Loucy (cell line): Measurements from ENCODE around the gene RAB29.

ENCODE experiments used
- EZH2phosphoT487 ChIP-seq: fragments of 200-600 bp; IDR thresholded peaks from 2 replicates; pipeline ENCODE4 v1.6.1; 2018; ENCODE audit warnings: antibody characterized with exemption, mild to moderate bottlenecking, moderate library complexity, borderline replicate concordance
- TF ChIP-seq, protein P1 (sequence below): fragments of 200-600 bp; sonication (generic); conservative IDR thresholded peaks from 2 replicates; pipeline ENCODE4 v1.5.1; 2014; ENCODE audit warnings: mild to moderate bottlenecking, antibody characterized with exemption, low read length

DNA sequence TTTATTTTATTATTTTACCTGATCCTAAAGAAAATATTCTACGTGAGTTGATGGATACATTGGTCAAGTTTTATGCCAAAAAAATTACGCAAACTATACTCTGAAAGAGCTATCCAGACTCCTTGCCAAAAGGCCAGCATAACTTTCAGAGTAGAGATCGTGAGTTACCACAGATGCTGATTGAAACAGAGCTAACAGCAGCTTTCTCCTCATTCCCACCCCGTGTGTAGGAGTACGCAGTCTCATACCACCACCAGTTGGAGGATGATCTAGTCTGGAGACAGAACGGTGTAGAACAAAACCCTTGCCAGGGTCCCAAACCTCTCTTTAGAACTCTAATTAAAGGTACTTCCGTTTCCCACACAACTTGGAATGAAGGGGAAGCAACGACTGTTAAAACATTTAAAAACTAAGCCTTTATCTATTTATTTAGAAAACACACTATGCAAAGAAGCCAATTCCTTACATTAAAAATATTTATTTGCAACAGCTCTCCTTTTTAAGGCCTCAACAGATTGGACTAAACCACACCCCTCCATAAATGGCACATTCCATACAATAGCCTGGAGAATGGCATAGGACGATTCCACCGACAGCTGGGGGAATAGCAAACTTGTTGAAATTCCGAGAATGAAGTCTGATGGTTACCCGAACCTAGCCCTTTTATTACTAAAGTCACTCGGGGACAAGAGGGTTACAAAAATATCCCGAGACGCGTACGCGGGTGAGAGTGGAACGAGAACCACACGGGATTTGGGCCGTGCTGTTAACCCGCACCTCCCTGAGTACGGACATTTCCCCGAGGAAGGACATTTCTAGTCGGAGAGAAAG, 26.7 kb downstream of the RAB29 start:
- TF ChIP-seq, protein P1, sequence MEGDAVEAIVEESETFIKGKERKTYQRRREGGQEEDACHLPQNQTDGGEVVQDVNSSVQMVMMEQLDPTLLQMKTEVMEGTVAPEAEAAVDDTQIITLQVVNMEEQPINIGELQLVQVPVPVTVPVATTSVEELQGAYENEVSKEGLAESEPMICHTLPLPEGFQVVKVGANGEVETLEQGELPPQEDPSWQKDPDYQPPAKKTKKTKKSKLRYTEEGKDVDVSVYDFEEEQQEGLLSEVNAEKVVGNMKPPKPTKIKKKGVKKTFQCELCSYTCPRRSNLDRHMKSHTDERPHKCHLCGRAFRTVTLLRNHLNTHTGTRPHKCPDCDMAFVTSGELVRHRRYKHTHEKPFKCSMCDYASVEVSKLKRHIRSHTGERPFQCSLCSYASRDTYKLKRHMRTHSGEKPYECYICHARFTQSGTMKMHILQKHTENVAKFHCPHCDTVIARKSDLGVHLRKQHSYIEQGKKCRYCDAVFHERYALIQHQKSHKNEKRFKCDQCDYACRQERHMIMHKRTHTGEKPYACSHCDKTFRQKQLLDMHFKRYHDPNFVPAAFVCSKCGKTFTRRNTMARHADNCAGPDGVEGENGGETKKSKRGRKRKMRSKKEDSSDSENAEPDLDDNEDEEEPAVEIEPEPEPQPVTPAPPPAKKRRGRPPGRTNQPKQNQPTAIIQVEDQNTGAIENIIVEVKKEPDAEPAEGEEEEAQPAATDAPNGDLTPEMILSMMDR = no peak
- no peak for TF ChIP-seq EZH2phosphoT487
